ENCODE data around the gene BOD1L2.

Gene BOD1L2

GRCh38 chr18:57149051-57149450 lies 2.2 kb downstream of the BOD1L2 start:
- no peak for TF ChIP-seq CTCF (IDR thresholded peaks at IDR 0.05; ENCODE audit: control insufficient read depth, insufficient read depth, low read depth, low read length, missing control alignments)
- H3K4me3 ChIP-seq (ENCODE audit: control insufficient read depth, low read depth, low read length): no peak overlapping the region
- no peak for DNase-seq (ENCODE audit: low read depth)

- H3K4me3 ChIP-seq (ENCODE audit: control insufficient read depth, low read depth, low read length): no peak overlapping the region
- no peak for DNase-seq (ENCODE audit: low read depth)
- no peak for TF ChIP-seq CTCF (IDR thresholded peaks at IDR 0.05; ENCODE audit: control insufficient read depth, insufficient read depth, low read depth, low read length, missing control alignments)
Observed at GRCh38 chr18:57149531-57149930, 2.6 kb downstream of the BOD1L2 start.

- H3K4me3 ChIP-seq (ENCODE audit: control insufficient read depth, low read depth, low read length): no peak overlapping the region
- DNase-seq (ENCODE audit: low read depth): no peak
- no peak for TF ChIP-seq CTCF (IDR thresholded peaks at IDR 0.05; ENCODE audit: control insufficient read depth, insufficient read depth, low read depth, low read length, missing control alignments)
Observed at GRCh38 chr18:57150081-57150480, 3.2 kb downstream of the BOD1L2 start.

GRCh38 chr18:57150828-57151227 lies 3.9 kb downstream of the BOD1L2 start:
- H3K4me3 ChIP-seq (ENCODE audit: control insufficient read depth, low read depth, low read length): no peak overlapping the region
- no peak for DNase-seq (ENCODE audit: low read depth)
- TF ChIP-seq CTCF (IDR thresholded peaks at IDR 0.05; ENCODE audit: control insufficient read depth, insufficient read depth, low read depth, low read length, missing control alignments): no peak

- DNase-seq (ENCODE audit: low read depth): no peak
- H3K4me3 ChIP-seq (ENCODE audit: control insufficient read depth, low read depth, low read length): no peak overlapping the region
- TF ChIP-seq CTCF (IDR thresholded peaks at IDR 0.05; ENCODE audit: control insufficient read depth, insufficient read depth, low read depth, low read length, missing control alignments): no peak
Observed at GRCh38 chr18:57154191-57154830, 7.4 kb downstream of the BOD1L2 start.

- TF ChIP-seq CTCF (IDR thresholded peaks at IDR 0.05; ENCODE audit: control insufficient read depth, insufficient read depth, low read depth, low read length, missing control alignments): no peak
- DNase-seq (ENCODE audit: low read depth): no peak
- H3K4me3 ChIP-seq (ENCODE audit: control insufficient read depth, low read depth, low read length): no peak overlapping the region
Observed at GRCh38 chr18:57164401-57164800, 17.5 kb downstream of the BOD1L2 start.

Data from AG09309 (cell line).